Mucosa of descending colon (tissue), 3 donors: ENCODE results near the gene FARP1. TPM values are rescaled to one million over a fixed set of nuclear protein-coding genes. Genes with fewer than 3 reads are reported as not detected.

ENCODE experiments used
- ATAC-seq: fragments of 200-7000 bp; cut with Tn5 transposase; one replicate; pipeline ENCODE4 v1.9.1; 2020; ENCODE audit warnings: mild to moderate bottlenecking, moderate library complexity
- DNase-seq, 3 donors: peaks; one replicate each; pipeline ENCODE4 v3.0.0-alpha.2; 2020
- H3K36me3 ChIP-seq: fragments of 200-600 bp; one replicate; pipeline ENCODE4 v1.8.0; 2021; ENCODE audit warnings: low read depth, mild to moderate bottlenecking
- H3K4me1 ChIP-seq: fragments of 200-600 bp; one replicate; pipeline ENCODE4 v1.8.0; 2021; ENCODE audit warnings: low read depth, mild to moderate bottlenecking
- H3K4me3 ChIP-seq: fragments of 200-600 bp; one replicate; pipeline ENCODE4 v1.8.0; 2021; ENCODE audit warnings: mild to moderate bottlenecking
- H3K9me3 ChIP-seq: fragments of 200-600 bp; one replicate; pipeline ENCODE4 v1.8.0; 2021; ENCODE audit warnings: mild to moderate bottlenecking
- intact Hi-C, 2 donors: fragments of 100-400 bp; cut with DNase I in 1 of 2; cut with micrococcal nuclease in 1 of 2; formaldehyde crosslinking; loops; one replicate each; pipeline versions ENCODE4 v1.11.0 to v1.11.1; 2022; cut with DNase I, micrococcal nuclease
- total RNA-seq, 3 donors: library from RNA; stranded (reverse); fragmentation: NEBNext Ultra II Directional in 2 of 3; extraction: Animal tissue kit (Norgen Biotek cat#: 25700) in 2 of 3; gene quantifications; one replicate each; pipeline versions ENCODE4 v1.2.1 to v1.2.4, GENCODE V29; 2021 to 2023
- TF ChIP-seq, protein P1 (sequence below): fragments of 200-600 bp; IDR thresholded peaks from one replicate; pipeline ENCODE4 v1.8.0; 2022; ENCODE audit warnings: antibody characterized with exemption, mild to moderate bottlenecking
- donor health status: DM: no; HTN: no; CAD: no; lungs with moderate emphysema.
- donor health status: DM: no; HTN: no; CAD: no.
- donor health status: DM: no; HTN: yes; CAD: no.

FARP1 gene
- total RNA-seq, 3 donors from 2014 or later = 44.4 to 111 (median 53.6) TPM

- Histone ChIP-seq H3K4me3 (no peak overlapping the region), H3K36me3 (peaks cover 4% of the 10 kb centered on the region), H3K9me3 (no peaks in the 10 kb centered on the region), H3K4me1 (peaks cover under 1% of the 10 kb centered on the region)
- no peak for DNase-seq
- TF ChIP-seq, protein P1, sequence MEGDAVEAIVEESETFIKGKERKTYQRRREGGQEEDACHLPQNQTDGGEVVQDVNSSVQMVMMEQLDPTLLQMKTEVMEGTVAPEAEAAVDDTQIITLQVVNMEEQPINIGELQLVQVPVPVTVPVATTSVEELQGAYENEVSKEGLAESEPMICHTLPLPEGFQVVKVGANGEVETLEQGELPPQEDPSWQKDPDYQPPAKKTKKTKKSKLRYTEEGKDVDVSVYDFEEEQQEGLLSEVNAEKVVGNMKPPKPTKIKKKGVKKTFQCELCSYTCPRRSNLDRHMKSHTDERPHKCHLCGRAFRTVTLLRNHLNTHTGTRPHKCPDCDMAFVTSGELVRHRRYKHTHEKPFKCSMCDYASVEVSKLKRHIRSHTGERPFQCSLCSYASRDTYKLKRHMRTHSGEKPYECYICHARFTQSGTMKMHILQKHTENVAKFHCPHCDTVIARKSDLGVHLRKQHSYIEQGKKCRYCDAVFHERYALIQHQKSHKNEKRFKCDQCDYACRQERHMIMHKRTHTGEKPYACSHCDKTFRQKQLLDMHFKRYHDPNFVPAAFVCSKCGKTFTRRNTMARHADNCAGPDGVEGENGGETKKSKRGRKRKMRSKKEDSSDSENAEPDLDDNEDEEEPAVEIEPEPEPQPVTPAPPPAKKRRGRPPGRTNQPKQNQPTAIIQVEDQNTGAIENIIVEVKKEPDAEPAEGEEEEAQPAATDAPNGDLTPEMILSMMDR = no peak
- intact Hi-C loops = no loop called here
- ATAC-seq = no peak
Measured at GRCh38 chr13:98461486-98462240, 318.8 kb downstream of the FARP1 start.

DNA sequence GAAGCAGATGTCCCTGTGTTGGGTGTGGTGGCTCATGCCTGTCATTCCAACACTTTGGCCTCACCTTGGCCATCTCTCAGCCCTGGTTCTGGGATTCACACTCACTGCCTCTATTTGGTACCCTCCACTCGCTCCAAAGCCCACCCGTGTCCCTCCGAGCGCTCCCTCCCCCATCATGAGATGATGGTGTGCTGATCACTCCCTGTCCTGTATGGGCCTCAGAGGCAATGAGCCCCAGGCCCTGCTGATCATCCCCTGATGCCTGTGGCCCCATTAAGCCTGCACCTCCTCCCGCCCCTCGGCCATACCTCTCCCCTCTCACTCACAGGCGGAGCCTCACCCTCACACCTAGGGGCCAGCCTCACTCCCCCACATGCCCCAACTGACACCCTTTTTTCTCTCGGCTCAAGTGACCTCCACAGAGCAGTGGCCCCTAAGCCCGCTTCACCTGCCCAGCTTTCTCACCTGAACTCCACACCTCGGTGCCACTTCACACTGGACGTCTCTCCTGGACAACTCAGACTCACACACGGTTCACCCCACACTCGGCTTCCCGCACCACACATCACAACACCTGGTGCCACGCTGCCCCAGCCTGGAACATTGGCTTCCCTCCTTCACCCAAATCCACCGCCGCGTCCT, 319.5 kb downstream of the FARP1 start:
- no peak for ATAC-seq
- Histone ChIP-seq H3K4me1 (peaks cover 5% of the 10 kb centered on the region), H3K9me3 (no peaks in the 10 kb centered on the region), H3K36me3 (peaks cover 4% of the 10 kb centered on the region), H3K4me3 (no peak overlapping the region)
- intact Hi-C loops = no loop called here
- no peak for DNase-seq
- TF ChIP-seq, protein P1 = no peak

- ATAC-seq (no peak), DNase-seq (no peak)
- Histone ChIP-seq H3K9me3 (no peaks in the 10 kb centered on the region), H3K4me3 (no peak overlapping the region), H3K36me3 (peaks cover 4% of the 10 kb centered on the region), H3K4me1 (peaks cover 5% of the 10 kb centered on the region)
- TF ChIP-seq, protein P1 = no peak
- intact Hi-C loops = no loop called here
Measured at GRCh38 chr13:98462946-98463345, 320.1 kb downstream of the FARP1 start.

DNA sequence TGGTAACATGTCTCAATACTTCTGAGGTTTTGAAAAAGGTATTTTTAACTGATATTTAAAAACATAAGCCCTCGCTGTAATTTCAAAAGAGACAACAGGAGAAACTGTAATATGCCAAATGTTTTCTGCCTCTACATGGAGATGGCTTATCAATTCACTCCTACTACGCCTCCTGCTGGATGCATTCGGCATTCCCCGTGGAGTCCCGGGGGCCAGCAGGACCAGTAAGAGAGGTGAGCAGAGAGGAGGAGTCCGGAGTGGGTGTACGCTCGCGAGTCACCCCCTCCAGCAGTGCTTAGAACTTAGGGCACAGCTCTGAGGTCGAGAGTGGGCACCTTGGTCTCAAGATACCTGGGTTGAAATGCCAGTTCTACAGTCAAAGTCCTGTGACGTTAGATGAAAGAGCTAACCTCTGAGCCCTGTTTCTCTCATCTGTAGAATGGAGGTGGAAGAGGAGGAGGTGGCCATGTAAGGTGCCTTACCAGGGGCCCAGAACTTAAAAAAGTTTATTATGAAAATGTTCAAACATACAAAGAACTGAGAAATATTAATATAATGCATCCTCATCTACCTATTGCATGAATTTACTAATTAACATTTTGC, 323.8 kb downstream of the FARP1 start:
- peak in 1 of 3 donors; percentile 73 for DNase-seq
- intact Hi-C loops = no loop called here

GRCh38 chr13:98467263-98467985, 324.5 kb downstream of the FARP1 start:
- Histone ChIP-seq H3K9me3 (no peaks in the 10 kb centered on the region), H3K4me1 (peaks cover 5% of the 10 kb centered on the region), H3K4me3 (no peak overlapping the region), H3K36me3 (no peaks in the 10 kb centered on the region)
- no peak for DNase-seq
- ATAC-seq = peak; percentile 56
- intact Hi-C loops = no loop called here
- TF ChIP-seq, protein P1 = no peak

More for the DNA sequence above, 323.8 kb downstream of the FARP1 start:
- no peaks in the 10 kb centered on the region for H3K9me3 ChIP-seq
- no peak overlapping the region for H3K4me3 ChIP-seq
- no peaks in the 10 kb centered on the region for H3K36me3 ChIP-seq
- peaks cover 5% of the 10 kb centered on the region for H3K4me1 ChIP-seq
- ATAC-seq = peak; percentile 49
- TF ChIP-seq, protein P1 = peak; percentile 22
